Prostate gland (tissue), 2 donors: ENCODE data around the gene RBBP8NL. TPM values are rescaled to one million over a fixed set of nuclear protein-coding genes. Genes with fewer than 3 reads are reported as not detected.

Experiments used
- DNase-seq: peaks from one replicate; pipeline ENCODE4 v3.0.0-alpha.2; 2019; ENCODE audit warnings: low spot score
- H3K27ac ChIP-seq, 2 donors: fragments of 200-600 bp; sonication (generic); 2 replicates each; pipeline ENCODE4 v1.5.1; 2017 to 2019
- H3K27me3 ChIP-seq: fragments of 200-600 bp; sonication (generic); replicated peaks from 2 replicates; pipeline ENCODE4 v1.5.1; 2019; ENCODE audit not compliant: insufficient read depth
- H3K36me3 ChIP-seq, 2 donors: fragments of 200-600 bp; sonication (generic); 1 replicate in 1 of 2; 2 replicates in 1 of 2; pipeline versions ENCODE4 v1.5.1 to v1.8.1; 2017 to 2019
- H3K4me1 ChIP-seq: fragments of 200-600 bp; sonication (generic); replicated peaks from 2 replicates; pipeline ENCODE4 v1.5.1; 2019
- H3K4me3 ChIP-seq, 2 donors: fragments of 200-600 bp; sonication (generic); 2 replicates each; pipeline ENCODE4 v1.5.1; 2017 to 2019
- H3K9me3 ChIP-seq: fragments of 200-600 bp; sonication (generic); 2 replicates; pipeline ENCODE4 v1.5.1; 2017
- CTCF ChIP-seq, 4 experiments: fragments of 200-600 bp in 2 of 4; fragments of 450-650 bp in 2 of 4; sonication (generic) in 2 of 4; IDR thresholded peaks; 1 replicate in 3 of 4; 2 replicates in 1 of 4; pipeline ENCODE4 v1.5.1; 2016 to 2019; ENCODE audit warnings: antibody characterized with exemption in 4 of 4, mild to moderate bottlenecking in 2 of 4, moderate library complexity in 2 of 4
- POLR2A ChIP-seq: fragments of 450-650 bp; IDR thresholded peaks from one replicate; pipeline ENCODE4 v1.6.1; 2016; ENCODE audit warnings: antibody characterized with exemption, mild to moderate bottlenecking
- POLR2AphosphoS5 ChIP-seq: sonication (generic); formaldehyde crosslinking; IDR thresholded peaks from one replicate; pipeline ENCODE4 v1.6.1; 2017; ENCODE audit warnings: antibody characterized with exemption
- WGBS: methylation state at CpG from one replicate; pipeline ENCODE4 v1.1.5; 2018; 5-methylcytosine and 5-hydroxymethylcytosine counted together
- intact Hi-C: fragments of 100-400 bp; cut with DNase I; formaldehyde crosslinking; loops from one replicate; pipeline ENCODE4 v1.14.2; 2022
- total RNA-seq, 2 donors: library from RNA; depleted of rRNA; stranded (reverse); fragments of >200 nt; gene quantifications; one replicate each; pipeline ENCODE4 v1.1.0, GENCODE V29; 2016

The RBBP8NL gene
- total RNA-seq, 2 donors from 2014 or later = 4.9 to 10.9 TPM

GRCh38 chr20:62415354-62416111 is 11.8 kb downstream of the RBBP8NL start:
- Histone ChIP-seq H3K36me3 (no peaks in the 10 kb centered on the region), H3K27ac (no peak overlapping the region), H3K9me3 (no peaks in the 10 kb centered on the region), H3K4me1 (peaks cover under 1% of the 10 kb centered on the region), H3K27me3 (no peaks in the 10 kb centered on the region), H3K4me3 (no peak overlapping the region)
- WGBS = 82% methylated on average over 24 of the region's 24 CpGs
- intact Hi-C loops = no loop called here
- TF ChIP-seq POLR2AphosphoS5 (no peak), CTCF (IDR thresholded peaks at IDR 0.05) (no peak), POLR2A (no peak)
- DNase-seq = no peak

GRCh38 chr20:62413896-62414481 is 13.3 kb downstream of the RBBP8NL start:
- Histone ChIP-seq H3K27me3 (no peaks in the 10 kb centered on the region), H3K4me1 (peaks cover 7% of the 10 kb centered on the region), H3K27ac (no peak overlapping the region), H3K36me3 (no peaks in the 10 kb centered on the region), H3K4me3 (no peak overlapping the region), H3K9me3 (no peaks in the 10 kb centered on the region)
- TF ChIP-seq CTCF (IDR thresholded peaks at IDR 0.05) (no peak), POLR2AphosphoS5 (no peak), POLR2A (no peak)
- DNase-seq = no peak
- intact Hi-C loops = loop anchor here (5.0 kb wide), 1 partner anchor 83 kb away; no protein-coding TSS in a partner anchor
- WGBS = 89% methylated on average over 19 of the region's 22 CpGs

- no peaks in the 10 kb centered on the region for H3K9me3 ChIP-seq
- 94% methylated on average over 11 of the region's 11 CpGs for WGBS
- H3K4me1 ChIP-seq = peaks cover 7% of the 10 kb centered on the region
- no peak for TF ChIP-seq POLR2A
- TF ChIP-seq POLR2AphosphoS5 = no peak
- TF ChIP-seq CTCF (IDR thresholded peaks at IDR 0.05) = no peak
- H3K4me3 ChIP-seq = no peak overlapping the region
- intact Hi-C loops = loop anchor here (5.0 kb wide), 1 partner anchor 84 kb away; no protein-coding TSS in a partner anchor
- no peak for DNase-seq
- no peaks in the 10 kb centered on the region for H3K36me3 ChIP-seq
- H3K27ac ChIP-seq = no peak overlapping the region
- no peaks in the 10 kb centered on the region for H3K27me3 ChIP-seq
Observed at GRCh38 chr20:62413025-62413570, 14.2 kb downstream of the RBBP8NL start.

GRCh38 chr20:62412194-62413024 is 14.9 kb downstream of the RBBP8NL start:
- H3K9me3 ChIP-seq = no peaks in the 10 kb centered on the region
- intact Hi-C loops = loop anchor here (5.0 kb wide), 1 partner anchor 85 kb away; no protein-coding TSS in a partner anchor
- TF ChIP-seq POLR2AphosphoS5 (no peak), POLR2A (no peak), CTCF (IDR thresholded peaks at IDR 0.05) (no peak)
- no peak for DNase-seq
- peaks cover 11% of the 10 kb centered on the region for H3K4me1 ChIP-seq
- H3K36me3 ChIP-seq = no peaks in the 10 kb centered on the region
- no peaks in the 10 kb centered on the region for H3K27me3 ChIP-seq
- no peak overlapping the region for H3K27ac ChIP-seq
- WGBS = 86% methylated on average over 22 of the region's 22 CpGs
- no peak overlapping the region for H3K4me3 ChIP-seq
